HUES6 (cell line): ENCODE results near the gene NDUFS5.
"Not testable (repeated sequence)": the region's sequence is repeated elsewhere in the genome, so short reads cannot be mapped to it uniquely, and the experiment has no call there.

Experiments used
- H3K27ac ChIP-seq: 2 replicates; pipeline ENCODE4 v1.7.0; 2013; ENCODE audit warnings: low read depth, mild to moderate bottlenecking, low read length, inconsistent platforms
- H3K27me3 ChIP-seq: 2 replicates; pipeline ENCODE4 v1.6.1; 2013; ENCODE audit warnings: low read length; ENCODE audit not compliant: control insufficient read depth, insufficient read depth
- H3K36me3 ChIP-seq: 2 replicates; pipeline ENCODE4 v1.6.1; 2013; ENCODE audit warnings: low read length; ENCODE audit not compliant: control insufficient read depth, insufficient read depth
- H3K4me1 ChIP-seq: 2 replicates; pipeline ENCODE4 v1.6.1; 2013; ENCODE audit warnings: low read length; ENCODE audit not compliant: control insufficient read depth, insufficient read depth
- H3K4me3 ChIP-seq: 2 replicates; pipeline ENCODE4 v1.5.1; 2013; ENCODE audit warnings: low read depth, low read length
- H3K9ac ChIP-seq: one replicate; pipeline ENCODE4 v1.6.1; 2013; ENCODE audit warnings: mild to moderate bottlenecking, low read length
- H3K9me3 ChIP-seq: 2 replicates; pipeline ENCODE4 v1.6.1; 2013; ENCODE audit warnings: low read depth, low read length; ENCODE audit not compliant: control insufficient read depth, insufficient read depth

NDUFS5 gene

DNA sequence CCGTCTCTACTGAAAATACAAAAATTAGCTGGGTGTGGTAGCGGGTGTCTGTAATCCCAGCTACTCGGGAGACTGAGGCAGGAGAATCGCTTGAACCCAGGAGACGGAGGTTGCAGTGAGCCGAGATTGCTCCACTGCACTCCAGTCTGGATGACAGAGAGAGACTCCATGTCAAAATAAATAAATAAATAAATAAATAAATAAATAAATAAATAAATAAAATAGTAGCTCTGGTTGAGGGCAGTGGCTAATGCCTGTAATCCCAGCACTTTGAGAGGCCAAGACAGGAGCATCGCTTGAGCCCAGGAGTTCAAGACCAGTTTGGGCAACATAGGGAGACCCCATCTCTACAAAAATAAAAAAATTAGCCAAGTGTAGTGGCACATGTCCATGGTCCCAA is 42.1 kb downstream of the NDUFS5 start:
- not testable (repeated sequence) for H3K27me3 ChIP-seq, H3K4me1 ChIP-seq, H3K36me3 ChIP-seq, H3K27ac ChIP-seq, H3K9me3 ChIP-seq, H3K9ac ChIP-seq, H3K4me3 ChIP-seq

DNA sequence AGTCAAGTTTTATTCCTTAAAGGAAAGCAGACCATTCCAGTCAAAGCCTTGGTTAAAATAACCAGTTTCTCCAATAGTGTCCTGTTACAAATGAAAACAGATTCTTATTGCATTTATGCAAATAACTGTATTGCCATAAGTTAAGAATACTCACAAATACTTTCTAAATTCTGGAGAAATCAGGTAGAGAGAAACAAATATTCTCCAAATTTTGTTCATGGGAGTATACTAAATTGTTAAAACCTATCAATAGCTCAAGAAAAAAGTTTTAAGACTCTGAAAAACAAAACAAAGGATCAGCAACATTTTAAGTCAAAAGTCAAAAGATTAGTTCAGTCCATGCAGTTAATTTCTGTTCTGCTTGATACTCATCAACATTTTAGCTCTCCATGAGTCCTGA is 45.4 kb downstream of the NDUFS5 start:
- H3K4me1 ChIP-seq, H3K36me3 ChIP-seq, H3K27me3 ChIP-seq, H3K9me3 ChIP-seq, H3K27ac ChIP-seq, H3K4me3 ChIP-seq, H3K9ac ChIP-seq: not testable (repeated sequence)

DNA sequence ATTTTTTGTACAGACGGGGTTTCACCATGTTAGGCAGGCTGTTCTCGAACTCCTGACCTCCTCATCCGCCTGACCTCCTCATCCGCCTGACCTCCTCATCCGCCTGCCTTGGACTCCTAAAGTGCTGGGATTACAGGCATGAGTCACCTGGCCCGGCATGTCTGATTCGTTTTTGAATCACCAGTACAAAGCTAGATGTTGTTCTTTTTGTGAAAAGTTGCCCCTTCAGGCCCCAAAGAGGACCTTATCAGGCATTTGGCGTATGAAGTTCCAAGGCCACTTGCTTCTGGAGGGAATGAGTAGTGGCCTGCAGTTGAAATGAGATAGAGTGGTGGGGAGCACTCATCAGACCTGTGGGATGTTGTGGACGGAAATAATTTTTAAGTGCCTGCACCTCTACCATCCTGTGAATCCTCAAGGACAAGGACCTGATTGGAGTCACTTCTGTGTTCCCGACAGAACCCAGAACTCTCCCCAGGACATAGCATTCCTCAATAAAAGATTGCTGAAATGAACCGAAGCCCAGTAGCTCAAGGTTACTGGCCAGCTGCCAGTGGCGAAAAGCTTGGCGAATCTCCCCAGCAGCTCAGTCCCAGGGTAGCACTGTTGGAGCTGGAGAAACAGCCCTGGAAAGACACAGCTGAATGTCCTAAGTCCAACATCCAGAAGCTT is 50.1 kb downstream of the NDUFS5 start:
- H3K27ac ChIP-seq, result no peak overlapping the region
- no peaks in the 10 kb centered on the region for H3K36me3 ChIP-seq
- peaks cover 3% of the 10 kb centered on the region; the same call in 1 of the 2 replicates for H3K9me3 ChIP-seq
- H3K4me3 ChIP-seq, result no peak overlapping the region
- no peak overlapping the region for H3K9ac ChIP-seq
- H3K27me3 ChIP-seq, result peaks cover 19% of the 10 kb centered on the region
- H3K4me1 ChIP-seq, result no peaks in the 10 kb centered on the region

DNA sequence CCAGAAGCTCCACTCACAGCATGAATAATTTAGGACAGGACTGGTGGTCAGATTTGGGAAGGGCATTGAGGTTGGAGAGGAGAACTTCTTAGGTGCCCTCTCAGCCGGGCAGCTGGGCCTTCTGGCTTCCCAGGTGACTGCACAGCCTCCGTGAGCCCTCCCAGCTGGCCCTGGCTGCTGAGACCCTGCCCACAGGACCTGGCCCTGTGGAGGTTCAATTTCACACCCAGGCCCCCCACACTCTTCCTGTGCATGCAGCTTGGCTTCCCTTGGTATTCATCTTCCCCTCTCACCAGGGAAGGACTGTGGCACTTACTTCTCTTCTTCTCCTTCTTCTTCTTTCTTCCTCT is 50.6 kb downstream of the NDUFS5 start:
- H3K4me1 ChIP-seq, result no peaks in the 10 kb centered on the region
- no peak overlapping the region for H3K9ac ChIP-seq
- no peak overlapping the region for H3K27ac ChIP-seq
- peaks cover 3% of the 10 kb centered on the region; the same call in 1 of the 2 replicates for H3K9me3 ChIP-seq
- peaks cover 24% of the 10 kb centered on the region for H3K27me3 ChIP-seq
- H3K4me3 ChIP-seq, result no peak overlapping the region
- no peaks in the 10 kb centered on the region for H3K36me3 ChIP-seq

DNA sequence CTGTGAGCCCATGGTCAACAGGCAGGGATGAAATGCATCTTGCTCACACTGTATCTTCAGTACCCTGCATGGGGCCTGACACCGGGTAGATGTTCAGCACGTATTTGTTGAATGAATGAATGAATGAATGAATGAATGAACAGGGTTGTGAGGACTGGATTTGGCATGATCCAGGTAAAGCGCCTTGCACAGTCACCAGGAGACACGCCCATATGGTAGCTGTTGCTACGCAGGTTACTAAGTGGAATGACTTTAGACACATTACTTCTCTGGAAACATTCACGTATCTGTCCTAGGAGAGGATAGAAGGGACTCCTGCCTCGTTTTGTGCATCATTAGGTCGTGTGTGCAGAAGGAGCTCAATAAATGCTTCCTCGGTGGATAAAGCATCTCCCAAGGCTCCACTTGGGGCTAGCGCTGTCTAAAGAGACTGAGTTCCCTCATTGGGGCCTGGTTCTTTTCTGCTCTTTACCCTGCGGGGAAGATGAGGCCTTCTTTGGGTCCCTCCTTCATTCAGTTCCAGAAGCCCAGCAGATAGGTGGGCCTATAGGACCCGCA is 54.2 kb downstream of the NDUFS5 start:
- Histone ChIP-seq H3K36me3 (no peaks in the 10 kb centered on the region), H3K27me3 (peaks cover 59% of the 10 kb centered on the region), H3K27ac (no peak overlapping the region), H3K4me3 (peak overlapping the region; percentile 62), H3K9ac (no peak overlapping the region), H3K9me3 (no peaks in the 10 kb centered on the region), H3K4me1 (peaks cover 7% of the 10 kb centered on the region; the same call in 1 of the 2 replicates)

DNA sequence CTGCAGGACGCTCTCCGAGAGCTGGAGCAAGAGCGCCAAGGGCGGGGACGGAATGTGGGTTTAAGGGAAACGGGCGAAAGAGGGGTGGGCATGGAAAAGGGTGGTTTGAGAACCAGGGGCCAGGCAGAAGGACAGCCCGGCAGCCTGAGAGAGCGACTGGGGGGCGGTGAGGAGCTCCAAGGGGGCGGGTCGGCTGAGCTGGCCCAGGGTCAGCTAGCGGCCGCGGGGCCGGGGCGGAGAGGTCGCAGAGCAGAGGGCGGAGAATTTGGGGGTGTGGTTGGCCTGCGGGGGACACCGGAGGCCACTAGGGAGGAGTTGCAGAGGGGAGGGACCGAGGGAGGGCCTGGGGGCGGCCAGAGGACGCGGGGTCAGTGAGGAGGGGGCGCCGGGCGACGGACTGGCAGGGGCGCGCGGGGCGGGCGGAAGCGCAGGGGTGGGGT is 54.7 kb downstream of the NDUFS5 start:
- peak overlapping the region; percentile 62 for H3K4me3 ChIP-seq
- peaks cover 7% of the 10 kb centered on the region; the same call in 1 of the 2 replicates for H3K4me1 ChIP-seq
- H3K27ac ChIP-seq, result no peak overlapping the region
- no peak overlapping the region for H3K9ac ChIP-seq
- peaks cover 59% of the 10 kb centered on the region for H3K27me3 ChIP-seq
- H3K36me3 ChIP-seq, result no peaks in the 10 kb centered on the region
- H3K9me3 ChIP-seq, result no peaks in the 10 kb centered on the region

DNA sequence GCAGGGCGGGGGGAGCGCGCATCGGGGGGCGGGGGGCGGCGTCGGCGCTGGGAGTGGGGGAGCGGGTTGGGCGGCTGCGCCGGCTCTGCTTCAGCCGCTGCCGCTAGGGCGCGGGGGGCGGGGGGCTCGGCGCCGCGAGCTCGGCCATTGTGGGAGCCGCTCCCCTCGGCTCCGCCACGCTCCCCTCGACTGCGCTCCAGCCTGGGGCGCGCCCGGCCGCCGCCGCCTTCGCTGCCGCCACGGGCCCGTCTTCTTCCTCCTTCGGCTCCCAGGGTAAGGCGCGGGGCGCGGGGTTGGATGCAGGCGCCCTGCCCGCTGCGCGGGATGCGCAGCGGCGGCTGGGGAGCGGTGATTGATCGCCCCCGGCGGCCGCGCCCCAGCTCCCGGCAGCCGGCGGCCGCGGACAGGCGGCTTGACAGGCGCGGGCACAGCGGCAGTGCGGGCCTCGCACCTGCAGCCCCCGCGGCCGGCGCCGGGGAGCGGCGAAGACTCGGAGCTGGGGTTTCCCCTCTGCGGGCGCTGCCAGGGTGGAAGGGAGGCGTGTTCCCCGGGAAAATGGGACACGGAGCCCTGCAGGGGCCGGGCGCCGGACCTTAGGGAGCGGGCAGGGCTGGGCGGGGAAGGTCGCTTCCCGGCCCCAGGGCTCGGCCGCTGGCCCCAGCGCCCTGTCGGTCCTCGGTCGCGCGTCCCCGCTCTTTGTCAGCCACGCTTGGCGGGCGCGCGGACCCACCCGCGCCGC is 55.3 kb downstream of the NDUFS5 start:
- peak overlapping the region; percentile 55 for H3K4me3 ChIP-seq
- peaks cover 63% of the 10 kb centered on the region for H3K27me3 ChIP-seq
- no peak overlapping the region for H3K9ac ChIP-seq
- no peaks in the 10 kb centered on the region for H3K36me3 ChIP-seq
- H3K4me1 ChIP-seq, result peaks cover 10% of the 10 kb centered on the region
- no peaks in the 10 kb centered on the region for H3K9me3 ChIP-seq
- no peak overlapping the region for H3K27ac ChIP-seq

DNA sequence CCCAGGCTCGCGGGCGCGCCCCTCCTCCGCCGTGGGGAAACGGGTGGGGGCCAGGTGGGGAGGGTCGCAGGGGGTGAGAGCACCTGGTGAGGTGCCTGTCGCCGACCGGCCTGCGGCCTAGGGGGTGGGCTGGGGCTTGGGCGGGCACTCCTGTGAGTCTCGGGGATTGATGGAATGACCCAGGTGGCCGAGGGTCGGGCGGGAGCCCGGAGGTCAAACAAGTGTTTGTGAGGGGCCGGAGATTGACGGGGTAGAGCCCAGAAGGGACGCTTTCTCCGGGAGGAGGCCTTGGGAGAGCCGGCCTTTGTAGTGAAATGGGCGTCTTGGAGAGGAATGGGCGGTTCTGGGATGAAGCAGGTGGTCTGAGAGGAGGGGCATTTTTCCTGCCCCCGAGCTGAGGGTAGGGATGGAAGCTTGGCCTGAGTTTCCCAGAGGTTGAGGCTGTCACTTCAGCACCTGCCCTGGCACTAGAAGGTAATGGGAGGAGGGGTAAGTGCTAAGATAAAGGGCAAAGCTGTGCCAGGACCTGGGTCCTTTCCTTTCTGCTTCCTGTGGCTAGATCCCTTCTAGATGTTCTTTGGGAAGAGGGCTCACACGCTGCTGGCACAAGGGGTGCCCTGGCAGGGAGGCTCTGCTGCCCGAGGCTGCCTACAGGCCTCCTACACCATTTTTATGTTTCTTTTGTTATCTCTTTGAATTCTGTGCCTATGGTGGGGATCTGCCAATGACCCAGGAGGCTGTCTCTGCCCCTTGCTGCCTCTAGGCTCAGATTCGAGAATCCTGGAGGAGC is 56.1 kb downstream of the NDUFS5 start:
- peak overlapping the region; percentile 55 for H3K4me3 ChIP-seq
- H3K36me3 ChIP-seq, result no peaks in the 10 kb centered on the region
- peaks cover 11% of the 10 kb centered on the region for H3K4me1 ChIP-seq
- no peak overlapping the region for H3K27ac ChIP-seq
- no peak overlapping the region for H3K9ac ChIP-seq
- H3K27me3 ChIP-seq, result peaks cover 63% of the 10 kb centered on the region
- H3K9me3 ChIP-seq, result no peaks in the 10 kb centered on the region

DNA sequence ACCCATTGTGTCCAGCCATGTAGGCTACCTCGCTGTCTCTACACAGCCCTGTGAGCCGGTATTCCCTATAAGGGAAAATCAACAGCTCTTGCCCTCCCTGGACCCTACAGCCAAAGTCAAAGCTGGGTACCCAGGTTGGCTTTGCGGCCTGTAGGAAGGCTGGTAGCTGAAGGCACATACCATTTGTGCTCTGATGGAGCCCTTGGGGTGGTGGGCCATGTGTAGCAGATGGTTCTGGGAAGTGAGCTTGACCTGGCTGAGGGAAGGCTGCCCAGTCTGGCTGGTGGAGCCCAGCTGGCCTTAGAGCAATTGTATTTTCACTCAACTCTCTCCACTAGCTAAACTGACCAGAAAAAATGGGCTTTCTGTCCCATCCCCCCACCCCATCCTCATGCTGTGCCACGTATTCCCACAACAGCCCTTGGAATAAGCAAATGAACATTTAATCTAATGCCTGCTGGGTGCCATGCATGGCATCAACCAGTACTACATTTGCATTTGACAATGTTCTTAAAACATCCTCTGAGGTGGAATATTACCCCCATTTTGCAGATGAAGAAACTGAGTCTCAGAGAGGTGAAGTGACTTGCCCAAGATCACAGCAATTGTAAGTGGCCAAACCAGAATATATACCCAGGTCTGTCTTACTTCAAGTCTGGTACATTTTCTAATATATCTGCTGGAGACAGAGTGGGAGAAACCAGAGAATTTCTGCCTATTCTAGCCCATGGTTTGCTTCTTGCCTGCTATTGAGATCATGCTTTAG is 56.8 kb downstream of the NDUFS5 start:
- H3K9me3 ChIP-seq, result no peaks in the 10 kb centered on the region
- no peak overlapping the region for H3K27ac ChIP-seq
- H3K4me3 ChIP-seq, result peak overlapping the region; percentile 55; the same call in 1 of the 2 replicates
- H3K9ac ChIP-seq, result no peak overlapping the region
- peaks cover 11% of the 10 kb centered on the region for H3K4me1 ChIP-seq
- H3K36me3 ChIP-seq, result no peaks in the 10 kb centered on the region
- H3K27me3 ChIP-seq, result peaks cover 63% of the 10 kb centered on the region

DNA sequence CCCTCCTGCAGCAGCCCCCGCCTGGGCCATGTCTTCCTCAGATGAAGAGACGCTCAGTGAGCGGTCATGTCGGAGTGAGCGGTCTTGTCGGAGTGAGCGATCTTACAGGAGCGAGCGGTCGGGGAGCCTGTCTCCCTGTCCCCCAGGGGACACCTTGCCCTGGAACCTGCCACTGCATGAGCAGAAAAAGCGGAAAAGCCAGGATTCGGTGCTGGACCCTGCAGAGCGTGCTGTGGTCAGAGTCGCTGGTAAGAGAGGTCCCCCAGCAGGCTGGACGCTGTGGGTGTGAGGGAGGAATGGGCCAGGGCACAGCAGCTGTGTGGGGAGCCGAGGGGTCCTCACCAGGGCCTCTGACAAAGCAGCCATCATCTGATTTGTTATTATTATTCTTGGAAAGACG is 58.0 kb downstream of the NDUFS5 start:
- Histone ChIP-seq H3K27ac (no peak overlapping the region), H3K9me3 (no peaks in the 10 kb centered on the region), H3K27me3 (peaks cover 61% of the 10 kb centered on the region), H3K4me3 (no peak overlapping the region), H3K36me3 (no peaks in the 10 kb centered on the region), H3K9ac (no peak overlapping the region), H3K4me1 (peaks cover 11% of the 10 kb centered on the region)
